ENCODE results near the gene CAPN14. TPM values are rescaled to one million over a fixed set of nuclear protein-coding genes. Genes with fewer than 3 reads are reported as not detected.

Gene CAPN14
- total RNA-seq, 1 donor from 2014 or later, result 0.10 TPM

GRCh38 chr2:31247711-31248110, 30.4 kb upstream of the CAPN14 start:
- DNase-seq (ENCODE audit: low spot score), result no peak
- peak overlapping the region; percentile 79 for H3K27ac Mint-ChIP-seq (ENCODE audit: unreplicated experiment)
- H3K36me3 Mint-ChIP-seq (ENCODE audit: low read depth), result peaks cover 21% of the 10 kb centered on the region
- no peak for TF ChIP-seq CTCF (IDR thresholded peaks at IDR 0.05)
- H3K4me3 Mint-ChIP-seq (ENCODE audit: unreplicated experiment), result no peak overlapping the region
- H3K4me1 Mint-ChIP-seq (ENCODE audit: low read depth), result peaks cover 10% of the 10 kb centered on the region
- H3K9me3 Mint-ChIP-seq (ENCODE audit: low read depth), result no peaks in the 10 kb centered on the region
- H3K27me3 Mint-ChIP-seq (ENCODE audit: low read depth), result no peaks in the 10 kb centered on the region

GRCh38 chr2:31246184-31246852, 29.0 kb upstream of the CAPN14 start:
- TF ChIP-seq CTCF (IDR thresholded peaks at IDR 0.05), result no peak
- Mint-ChIP-seq H3K27ac (ENCODE audit: unreplicated experiment) (peak overlapping the region; percentile 64), H3K36me3 (ENCODE audit: low read depth) (peaks cover 19% of the 10 kb centered on the region), H3K9me3 (ENCODE audit: low read depth) (no peaks in the 10 kb centered on the region), H3K27me3 (ENCODE audit: low read depth) (no peaks in the 10 kb centered on the region), H3K4me1 (ENCODE audit: low read depth) (peaks cover 10% of the 10 kb centered on the region), H3K4me3 (ENCODE audit: unreplicated experiment) (no peak overlapping the region)
- no peak for DNase-seq (ENCODE audit: low spot score)

GRCh38 chr2:31244101-31244500, 26.8 kb upstream of the CAPN14 start:
- Mint-ChIP-seq H3K4me1 (ENCODE audit: low read depth) (peaks cover 23% of the 10 kb centered on the region), H3K27ac (ENCODE audit: unreplicated experiment) (no peak overlapping the region), H3K4me3 (ENCODE audit: unreplicated experiment) (no peak overlapping the region), H3K36me3 (ENCODE audit: low read depth) (peaks cover 14% of the 10 kb centered on the region), H3K9me3 (ENCODE audit: low read depth) (no peaks in the 10 kb centered on the region), H3K27me3 (ENCODE audit: low read depth) (no peaks in the 10 kb centered on the region)
- DNase-seq (ENCODE audit: low spot score), result no peak
- no peak for TF ChIP-seq CTCF (IDR thresholded peaks at IDR 0.05)

- H3K4me3 Mint-ChIP-seq (ENCODE audit: unreplicated experiment), result no peak overlapping the region
- H3K9me3 Mint-ChIP-seq (ENCODE audit: low read depth), result no peaks in the 10 kb centered on the region
- TF ChIP-seq CTCF (IDR thresholded peaks at IDR 0.05), result no peak
- H3K27ac Mint-ChIP-seq (ENCODE audit: unreplicated experiment), result no peak overlapping the region
- no peak for DNase-seq (ENCODE audit: low spot score)
- H3K4me1 Mint-ChIP-seq (ENCODE audit: low read depth), result peaks cover 27% of the 10 kb centered on the region
- peaks cover 14% of the 10 kb centered on the region for H3K36me3 Mint-ChIP-seq (ENCODE audit: low read depth)
- H3K27me3 Mint-ChIP-seq (ENCODE audit: low read depth), result no peaks in the 10 kb centered on the region
Observed at GRCh38 chr2:31243053-31243452, 25.7 kb upstream of the CAPN14 start.

GRCh38 chr2:31241625-31242270, 24.4 kb upstream of the CAPN14 start:
- no peak overlapping the region for H3K4me3 Mint-ChIP-seq (ENCODE audit: unreplicated experiment)
- DNase-seq (ENCODE audit: low spot score), result no peak
- no peak overlapping the region for H3K27ac Mint-ChIP-seq (ENCODE audit: unreplicated experiment)
- H3K4me1 Mint-ChIP-seq (ENCODE audit: low read depth), result peaks cover 22% of the 10 kb centered on the region
- no peaks in the 10 kb centered on the region for H3K9me3 Mint-ChIP-seq (ENCODE audit: low read depth)
- peaks cover 13% of the 10 kb centered on the region for H3K36me3 Mint-ChIP-seq (ENCODE audit: low read depth)
- no peak for TF ChIP-seq CTCF (IDR thresholded peaks at IDR 0.05)
- no peaks in the 10 kb centered on the region for H3K27me3 Mint-ChIP-seq (ENCODE audit: low read depth)
